Gastrocnemius medialis (tissue), 4 donors: ENCODE data around the gene RPL36A.

ENCODE experiments used
- CTCF ChIP-seq, 5 experiments: fragments of 450-650 bp in 3 of 5; fragments of 200-600 bp in 2 of 5; sonication (generic) in 2 of 5; IDR thresholded peaks in 4 of 5; conservative IDR thresholded peaks in 1 of 5; 1 replicate in 4 of 5; 2 replicates in 1 of 5; pipeline ENCODE4 v1.5.1; 2016 to 2019; ENCODE audit warnings: antibody characterized with exemption in 5 of 5, mild to moderate bottlenecking in 3 of 5, moderate library complexity in 3 of 5
- POLR2A ChIP-seq, 2 donors: fragments of 450-650 bp; IDR thresholded peaks; one replicate each; pipeline ENCODE4 v1.6.1; 2017; ENCODE audit warnings: antibody characterized with exemption in 2 of 2, mild to moderate bottlenecking in 2 of 2, moderate library complexity in 2 of 2

- TF ChIP-seq CTCF (IDR thresholded peaks at IDR 0.05 in 4 of 5, conservative IDR thresholded peaks at IDR 0.05 in 1 of 5) = no peak
- TF ChIP-seq POLR2A (IDR thresholded peaks at IDR 0.05) = no peak
Measured at GRCh38 chrX:101430457-101431078, 39.8 kb downstream of the RPL36A start.
